ENCODE data around the gene CYP19A1.

CYP19A1 gene

DNA sequence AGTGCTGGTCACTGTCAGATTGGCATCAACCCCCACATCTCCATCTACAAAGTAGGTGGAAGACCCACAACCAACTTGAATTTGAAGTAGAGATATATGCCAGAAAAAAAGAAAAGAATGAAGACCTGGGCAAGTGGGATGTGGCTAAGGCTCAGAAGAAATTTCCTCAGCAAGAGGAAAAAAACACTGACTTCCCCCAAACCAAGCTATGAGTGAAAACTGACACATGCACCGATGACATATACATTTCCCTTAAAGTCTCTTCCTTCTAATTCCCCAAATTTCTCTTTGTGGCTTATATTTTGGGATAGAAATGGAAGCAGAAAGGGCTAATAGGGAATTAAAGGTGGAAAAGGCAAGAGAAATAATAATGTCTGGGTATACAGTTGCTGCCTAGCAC, 59.0 kb downstream of the CYP19A1 start:
- no peaks in the 10 kb centered on the region for H3K36me3 ChIP-seq (ENCODE audit: control insufficient read depth, insufficient read depth, low read length)
- no peak for DNase-seq (ENCODE audit: extremely low read depth, insufficient read length)
- H3K27me3 ChIP-seq (replicated peaks; ENCODE audit: control insufficient read depth, insufficient read depth, low read length) = no peaks in the 10 kb centered on the region
- TF ChIP-seq, protein P1, sequence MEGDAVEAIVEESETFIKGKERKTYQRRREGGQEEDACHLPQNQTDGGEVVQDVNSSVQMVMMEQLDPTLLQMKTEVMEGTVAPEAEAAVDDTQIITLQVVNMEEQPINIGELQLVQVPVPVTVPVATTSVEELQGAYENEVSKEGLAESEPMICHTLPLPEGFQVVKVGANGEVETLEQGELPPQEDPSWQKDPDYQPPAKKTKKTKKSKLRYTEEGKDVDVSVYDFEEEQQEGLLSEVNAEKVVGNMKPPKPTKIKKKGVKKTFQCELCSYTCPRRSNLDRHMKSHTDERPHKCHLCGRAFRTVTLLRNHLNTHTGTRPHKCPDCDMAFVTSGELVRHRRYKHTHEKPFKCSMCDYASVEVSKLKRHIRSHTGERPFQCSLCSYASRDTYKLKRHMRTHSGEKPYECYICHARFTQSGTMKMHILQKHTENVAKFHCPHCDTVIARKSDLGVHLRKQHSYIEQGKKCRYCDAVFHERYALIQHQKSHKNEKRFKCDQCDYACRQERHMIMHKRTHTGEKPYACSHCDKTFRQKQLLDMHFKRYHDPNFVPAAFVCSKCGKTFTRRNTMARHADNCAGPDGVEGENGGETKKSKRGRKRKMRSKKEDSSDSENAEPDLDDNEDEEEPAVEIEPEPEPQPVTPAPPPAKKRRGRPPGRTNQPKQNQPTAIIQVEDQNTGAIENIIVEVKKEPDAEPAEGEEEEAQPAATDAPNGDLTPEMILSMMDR (IDR thresholded peaks at IDR 0.05; ENCODE audit: insufficient read depth, low read length, poor library complexity, severe bottlenecking) = no peak
- no peak overlapping the region for H3K4me3 ChIP-seq (replicated peaks; ENCODE audit: low read depth, low read length)

DNA sequence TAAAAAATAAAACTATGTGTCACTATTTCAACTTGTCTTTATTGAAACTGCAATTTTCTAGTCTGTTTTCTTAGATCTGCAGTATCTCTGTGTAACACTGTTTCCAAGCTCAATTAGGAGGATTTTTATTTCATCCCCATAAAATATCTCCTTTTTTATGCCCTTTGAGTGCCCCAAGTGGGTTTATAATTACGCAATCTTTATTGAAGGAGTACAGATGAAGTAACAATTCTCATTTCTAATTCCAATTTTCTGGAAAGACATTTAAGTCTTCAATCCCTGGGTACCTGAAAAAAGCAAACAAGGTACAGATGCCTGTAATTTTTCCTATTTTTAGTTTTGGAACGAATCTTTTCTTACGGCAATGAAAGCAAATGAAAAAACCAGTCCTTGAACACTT, 61.3 kb downstream of the CYP19A1 start:
- Histone ChIP-seq H3K27me3 (replicated peaks; ENCODE audit: control insufficient read depth, insufficient read depth, low read length) (no peaks in the 10 kb centered on the region), H3K4me3 (replicated peaks; ENCODE audit: low read depth, low read length) (no peak overlapping the region), H3K36me3 (ENCODE audit: control insufficient read depth, insufficient read depth, low read length) (no peaks in the 10 kb centered on the region)
- TF ChIP-seq, protein P1 (IDR thresholded peaks at IDR 0.05; ENCODE audit: insufficient read depth, low read length, poor library complexity, severe bottlenecking) = no peak
- DNase-seq (ENCODE audit: extremely low read depth, insufficient read length) = no peak

DNA sequence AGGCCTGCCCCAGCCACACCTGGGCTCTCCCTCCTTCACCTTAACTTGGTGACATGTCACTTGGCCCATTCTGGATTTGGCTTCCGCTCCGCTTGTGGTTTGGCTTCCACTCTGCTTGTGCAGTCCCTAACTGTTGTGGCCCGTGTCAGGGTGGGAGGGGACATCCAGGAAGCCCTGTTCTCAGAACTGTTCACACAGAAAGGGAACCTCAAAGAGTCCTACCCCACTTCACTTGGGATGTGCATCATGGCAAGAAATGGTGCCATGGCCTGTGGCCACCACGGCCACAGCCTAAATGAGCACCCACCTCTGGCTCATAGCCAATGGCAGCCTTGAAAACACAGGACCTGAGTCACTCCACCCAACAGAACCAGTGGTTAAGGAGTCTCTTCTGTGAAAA, 63.4 kb downstream of the CYP19A1 start:
- TF ChIP-seq, protein P1 (IDR thresholded peaks at IDR 0.05; ENCODE audit: insufficient read depth, low read length, poor library complexity, severe bottlenecking) = no peak
- H3K27me3 ChIP-seq (replicated peaks; ENCODE audit: control insufficient read depth, insufficient read depth, low read length) = no peaks in the 10 kb centered on the region
- H3K36me3 ChIP-seq (ENCODE audit: control insufficient read depth, insufficient read depth, low read length) = no peaks in the 10 kb centered on the region
- DNase-seq (ENCODE audit: extremely low read depth, insufficient read length) = no peak
- no peak overlapping the region for H3K4me3 ChIP-seq (replicated peaks; ENCODE audit: low read depth, low read length)

DNA sequence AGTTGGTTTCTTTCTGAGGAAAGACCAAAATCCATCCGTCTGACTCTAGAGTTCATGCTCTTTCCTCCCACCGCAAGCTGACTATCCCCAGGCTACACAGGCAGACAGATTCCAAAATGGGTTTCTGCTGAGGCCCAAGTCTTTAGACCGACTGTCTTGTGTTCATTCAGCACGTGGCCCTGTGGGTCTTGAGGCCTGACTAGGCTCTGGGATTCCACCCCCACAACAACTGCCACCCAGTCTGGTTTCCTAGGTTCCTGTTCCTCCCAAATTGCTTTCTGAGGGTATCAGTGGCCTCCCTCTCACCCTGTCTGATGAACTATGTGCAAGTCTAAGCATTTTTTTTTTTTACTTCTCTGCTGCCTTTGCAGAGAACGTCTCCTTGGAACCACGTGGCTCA, 67.7 kb downstream of the CYP19A1 start:
- Histone ChIP-seq H3K36me3 (ENCODE audit: control insufficient read depth, insufficient read depth, low read length) (no peaks in the 10 kb centered on the region), H3K27me3 (replicated peaks; ENCODE audit: control insufficient read depth, insufficient read depth, low read length) (peaks cover 5% of the 10 kb centered on the region), H3K4me3 (replicated peaks; ENCODE audit: low read depth, low read length) (no peak overlapping the region)
- no peak for DNase-seq (ENCODE audit: extremely low read depth, insufficient read length)
- TF ChIP-seq, protein P1 (IDR thresholded peaks at IDR 0.05; ENCODE audit: insufficient read depth, low read length, poor library complexity, severe bottlenecking) = no peak

DNA sequence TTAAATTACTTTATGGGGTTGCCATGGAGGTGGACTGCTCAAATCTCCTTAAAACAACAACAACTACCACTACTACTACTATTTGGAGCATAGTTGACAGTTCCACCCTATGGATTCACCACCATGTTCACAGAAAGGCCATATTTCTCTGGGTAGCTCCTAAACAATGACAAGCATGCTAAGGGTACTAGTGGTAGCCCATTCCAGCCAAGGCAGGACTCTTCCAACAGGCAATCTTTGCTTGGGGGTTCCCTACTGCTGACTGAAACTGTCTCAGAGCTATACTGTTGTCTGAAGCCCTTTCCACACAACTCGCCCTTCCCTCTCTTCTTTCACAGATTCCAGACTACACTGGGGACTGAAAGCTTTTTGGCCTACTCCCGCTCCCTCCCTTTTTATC, 68.9 kb downstream of the CYP19A1 start:
- DNase-seq (ENCODE audit: extremely low read depth, insufficient read length) = no peak
- H3K27me3 ChIP-seq (replicated peaks; ENCODE audit: control insufficient read depth, insufficient read depth, low read length) = peaks cover 5% of the 10 kb centered on the region
- H3K36me3 ChIP-seq (ENCODE audit: control insufficient read depth, insufficient read depth, low read length) = no peaks in the 10 kb centered on the region
- TF ChIP-seq, protein P1 (IDR thresholded peaks at IDR 0.05; ENCODE audit: insufficient read depth, low read length, poor library complexity, severe bottlenecking) = no peak
- no peak overlapping the region for H3K4me3 ChIP-seq (replicated peaks; ENCODE audit: low read depth, low read length)

DNA sequence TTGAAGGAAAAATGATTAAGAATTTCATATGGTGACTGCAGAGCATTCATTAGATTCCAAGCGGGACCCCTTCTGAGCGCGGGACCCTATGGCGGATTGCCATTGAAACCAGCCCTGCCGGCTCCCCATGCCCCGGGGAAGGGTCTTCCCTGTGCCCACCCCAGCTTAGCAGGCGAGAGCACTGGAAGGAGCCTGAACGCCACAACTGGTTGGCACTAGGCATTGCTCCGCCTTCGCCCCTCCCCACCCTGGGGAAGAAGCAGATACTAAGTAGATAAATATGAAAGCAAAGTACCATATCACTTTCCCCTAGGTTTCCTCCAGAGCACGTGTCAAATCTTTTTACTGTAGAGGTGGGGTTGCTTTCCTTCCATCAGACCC, 70.7 kb downstream of the CYP19A1 start:
- Histone ChIP-seq H3K27me3 (replicated peaks; ENCODE audit: control insufficient read depth, insufficient read depth, low read length) (peaks cover 7% of the 10 kb centered on the region), H3K4me3 (replicated peaks; ENCODE audit: low read depth, low read length) (no peak overlapping the region), H3K36me3 (ENCODE audit: control insufficient read depth, insufficient read depth, low read length) (no peaks in the 10 kb centered on the region)
- no peak for DNase-seq (ENCODE audit: extremely low read depth, insufficient read length)
- TF ChIP-seq, protein P1 (IDR thresholded peaks at IDR 0.05; ENCODE audit: insufficient read depth, low read length, poor library complexity, severe bottlenecking) = no peak

Data from GM06990 (cell line).